AG04450 (cell line): ENCODE measurements around the gene COL20A1. TPM values are rescaled to one million over a fixed set of nuclear protein-coding genes. Genes with fewer than 3 reads are reported as not detected.

Experiments
- CTCF ChIA-PET: fragments of 300-600, 350-600 bp; formaldehyde crosslinking; extraction: SDS; loops from one replicate; lab custom pipeline; 2022; ENCODE audit warnings: antibody characterized with exemption, inconsistent platforms; lab: Charles Lee
- POLR2A ChIA-PET: fragments of 350-600 bp; formaldehyde crosslinking; extraction: SDS; loops from one replicate; lab custom pipeline; 2021; ENCODE audit warnings: antibody characterized with exemption, inconsistent platforms; lab: Yijun Ruan, JAX
- DNase-seq: peaks from one replicate; pipeline ENCODE4 v3.0.0-alpha.2; 2011; ENCODE audit warnings: low read depth, low spot score
- H3K27ac ChIP-seq: one replicate; pipeline ENCODE4 v1.5.1; 2012; ENCODE audit warnings: low read depth, low read length, control low read depth
- H3K27me3 ChIP-seq: one replicate; pipeline ENCODE4 v1.6.0; 2012; ENCODE audit warnings: low read length; ENCODE audit not compliant: control insufficient read depth, insufficient read depth
- H3K4me3 ChIP-seq: 2 replicates; pipeline ENCODE4 v1.5.1; 2011; ENCODE audit warnings: mild to moderate bottlenecking, low read depth, low read length, control low read depth
- H3K9me3 ChIP-seq: 2 replicates; pipeline ENCODE4 v1.5.1; 2012; ENCODE audit warnings: low read length; ENCODE audit not compliant: control insufficient read depth, insufficient read depth
- CTCF ChIP-seq: IDR thresholded peaks from 2 replicates; pipeline ENCODE4 v1.5.1; 2011; ENCODE audit warnings: low read depth, low read length, control low read depth, inconsistent platforms
- polyA plus RNA-seq: library from polyadenylated mRNA; depleted of rRNA; stranded (reverse); fragments of >200 nt; gene quantifications from 2 replicates; pipeline ENCODE4 v1.2.3, GENCODE V29; 2011

Gene COL20A1
- polyA plus RNA-seq, 1 experiment, result not detected

- ChIA-PET POLR2A (no interaction called here), CTCF (interaction anchor here (1.1 kb wide), 3 partner anchors 8 to 91 kb away, joined by 4 to 5 read pairs (median 4); no protein-coding TSS in a partner anchor)
- Histone ChIP-seq H3K27me3 (peaks cover 8% of the 10 kb centered on the region), H3K4me3 (no peak overlapping the region), H3K9me3 (no peaks in the 10 kb centered on the region; the same call in 1 of the 2 replicates), H3K27ac (no peak overlapping the region)
- DNase-seq, result no peak
- no peak for TF ChIP-seq CTCF
Observed at GRCh38 chr20:63290136-63290676, 2.8 kb upstream of the COL20A1 start.

- no peak for DNase-seq
- H3K27me3 ChIP-seq, result peaks cover 12% of the 10 kb centered on the region
- no peak overlapping the region for H3K4me3 ChIP-seq
- no peaks in the 10 kb centered on the region; the same call in 1 of the 2 replicates for H3K9me3 ChIP-seq
- ChIA-PET POLR2A (no interaction called here), CTCF (interaction anchor here (0.6 to 1.8 kb wide), 6 partner anchors 8 to 108 kb away, joined by 3 to 17 read pairs (median 4); no protein-coding TSS in a partner anchor)
- TF ChIP-seq CTCF, result peak; percentile 67
- H3K27ac ChIP-seq, result no peak overlapping the region
Observed at GRCh38 chr20:63290677-63291472, 2.1 kb upstream of the COL20A1 start.

- CTCF ChIA-PET, result interaction anchor here (1.3 to 1.8 kb wide), 2 partner anchors 16 to 68 kb away, joined by 3 to 17 read pairs; no protein-coding TSS in a partner anchor
- Histone ChIP-seq H3K27ac (no peak overlapping the region), H3K9me3 (no peaks in the 10 kb centered on the region; the same call in 1 of the 2 replicates), H3K4me3 (no peak overlapping the region), H3K27me3 (peaks cover 21% of the 10 kb centered on the region)
- TF ChIP-seq CTCF, result no peak
- DNase-seq, result no peak
- POLR2A ChIA-PET, result no interaction called here
Observed at GRCh38 chr20:63291811-63292210, 1.2 kb upstream of the COL20A1 start.

DNA sequence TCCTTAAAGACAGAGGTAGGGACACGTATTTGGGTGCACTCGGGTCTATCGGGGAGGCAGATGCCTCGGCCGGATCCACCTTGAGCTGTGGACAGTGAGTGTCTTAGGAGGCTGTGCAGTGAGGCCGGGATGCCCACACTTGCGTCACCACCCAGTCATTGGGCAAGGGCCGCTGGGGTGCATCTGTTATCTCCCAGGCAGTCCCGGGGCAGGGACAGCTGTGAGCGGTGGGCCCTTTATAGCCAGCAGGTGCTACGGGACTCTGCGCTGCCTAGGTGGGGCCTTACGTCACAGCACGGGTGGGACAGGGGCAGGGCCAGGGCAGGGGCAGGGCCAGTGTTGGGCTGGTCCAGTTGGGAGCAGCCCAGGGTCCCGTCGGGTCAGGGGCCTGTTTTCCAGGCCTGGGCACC, 689 bp upstream of the COL20A1 start:
- DNase-seq, result no peak
- POLR2A ChIA-PET, result no interaction called here
- CTCF ChIA-PET, result interaction anchor here (0.8 to 1.8 kb wide), 3 partner anchors 15 to 69 kb away, joined by 3 to 17 read pairs (median 3); no protein-coding TSS in a partner anchor
- no peak overlapping the region for H3K4me3 ChIP-seq
- TF ChIP-seq CTCF, result no peak
- no peak overlapping the region for H3K27ac ChIP-seq
- peaks cover 26% of the 10 kb centered on the region for H3K27me3 ChIP-seq
- no peaks in the 10 kb centered on the region; the same call in 1 of the 2 replicates for H3K9me3 ChIP-seq
